ENCODE measurements around the gene KCNQ4.

KCNQ4 gene

DNA sequence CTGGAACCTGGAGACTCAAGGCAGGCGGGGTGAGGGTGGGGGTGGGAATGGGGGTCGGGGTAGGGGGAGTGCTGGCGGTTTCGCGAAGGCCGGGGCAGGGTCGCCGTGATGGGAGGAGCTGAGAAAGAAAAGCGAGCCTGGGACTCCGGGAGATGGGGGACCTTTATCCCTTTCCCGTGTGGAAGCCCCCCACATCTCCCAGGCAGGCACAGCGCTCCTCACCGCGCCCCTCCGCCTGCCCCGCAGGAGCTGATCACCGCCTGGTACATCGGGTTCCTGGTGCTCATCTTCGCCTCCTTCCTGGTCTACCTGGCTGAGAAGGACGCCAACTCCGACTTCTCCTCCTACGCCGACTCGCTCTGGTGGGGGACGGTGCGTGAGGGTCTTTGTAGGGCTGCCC is 35.5 kb downstream of the KCNQ4 start:
- H3K27ac ChIP-seq, result no peak overlapping the region
- TF ChIP-seq, protein P1, sequence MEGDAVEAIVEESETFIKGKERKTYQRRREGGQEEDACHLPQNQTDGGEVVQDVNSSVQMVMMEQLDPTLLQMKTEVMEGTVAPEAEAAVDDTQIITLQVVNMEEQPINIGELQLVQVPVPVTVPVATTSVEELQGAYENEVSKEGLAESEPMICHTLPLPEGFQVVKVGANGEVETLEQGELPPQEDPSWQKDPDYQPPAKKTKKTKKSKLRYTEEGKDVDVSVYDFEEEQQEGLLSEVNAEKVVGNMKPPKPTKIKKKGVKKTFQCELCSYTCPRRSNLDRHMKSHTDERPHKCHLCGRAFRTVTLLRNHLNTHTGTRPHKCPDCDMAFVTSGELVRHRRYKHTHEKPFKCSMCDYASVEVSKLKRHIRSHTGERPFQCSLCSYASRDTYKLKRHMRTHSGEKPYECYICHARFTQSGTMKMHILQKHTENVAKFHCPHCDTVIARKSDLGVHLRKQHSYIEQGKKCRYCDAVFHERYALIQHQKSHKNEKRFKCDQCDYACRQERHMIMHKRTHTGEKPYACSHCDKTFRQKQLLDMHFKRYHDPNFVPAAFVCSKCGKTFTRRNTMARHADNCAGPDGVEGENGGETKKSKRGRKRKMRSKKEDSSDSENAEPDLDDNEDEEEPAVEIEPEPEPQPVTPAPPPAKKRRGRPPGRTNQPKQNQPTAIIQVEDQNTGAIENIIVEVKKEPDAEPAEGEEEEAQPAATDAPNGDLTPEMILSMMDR (conservative IDR thresholded peaks at IDR 0.05), result no peak

DNA sequence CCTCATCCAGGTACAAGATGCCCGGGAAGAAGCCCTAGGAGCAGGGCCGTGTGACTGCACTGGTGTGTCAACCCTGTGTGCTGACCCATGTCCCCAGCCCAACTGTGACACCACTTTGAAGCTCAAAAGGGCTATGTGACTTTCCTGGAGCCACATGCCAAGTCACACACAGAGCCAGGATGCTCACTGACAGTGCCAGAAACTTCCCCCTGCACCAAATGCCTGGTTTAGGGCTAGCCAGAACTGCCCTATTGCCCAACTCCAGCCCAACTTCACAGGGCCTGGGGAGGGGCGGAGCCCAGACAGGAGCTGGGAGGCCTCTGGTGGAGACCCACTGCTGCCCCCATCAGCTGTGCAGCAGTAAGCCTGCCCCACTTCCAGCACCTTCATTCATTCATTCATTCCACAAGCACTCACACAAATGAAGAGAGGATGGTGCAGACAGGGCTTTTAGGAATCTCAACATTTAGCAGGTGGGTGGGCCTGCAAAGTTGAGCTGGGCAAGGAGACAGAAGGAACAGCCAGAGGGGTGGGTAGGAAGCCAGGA is 36.7 kb downstream of the KCNQ4 start:
- H3K27ac ChIP-seq, result no peak overlapping the region
- TF ChIP-seq, protein P1 (conservative IDR thresholded peaks at IDR 0.05), result no peak

DNA sequence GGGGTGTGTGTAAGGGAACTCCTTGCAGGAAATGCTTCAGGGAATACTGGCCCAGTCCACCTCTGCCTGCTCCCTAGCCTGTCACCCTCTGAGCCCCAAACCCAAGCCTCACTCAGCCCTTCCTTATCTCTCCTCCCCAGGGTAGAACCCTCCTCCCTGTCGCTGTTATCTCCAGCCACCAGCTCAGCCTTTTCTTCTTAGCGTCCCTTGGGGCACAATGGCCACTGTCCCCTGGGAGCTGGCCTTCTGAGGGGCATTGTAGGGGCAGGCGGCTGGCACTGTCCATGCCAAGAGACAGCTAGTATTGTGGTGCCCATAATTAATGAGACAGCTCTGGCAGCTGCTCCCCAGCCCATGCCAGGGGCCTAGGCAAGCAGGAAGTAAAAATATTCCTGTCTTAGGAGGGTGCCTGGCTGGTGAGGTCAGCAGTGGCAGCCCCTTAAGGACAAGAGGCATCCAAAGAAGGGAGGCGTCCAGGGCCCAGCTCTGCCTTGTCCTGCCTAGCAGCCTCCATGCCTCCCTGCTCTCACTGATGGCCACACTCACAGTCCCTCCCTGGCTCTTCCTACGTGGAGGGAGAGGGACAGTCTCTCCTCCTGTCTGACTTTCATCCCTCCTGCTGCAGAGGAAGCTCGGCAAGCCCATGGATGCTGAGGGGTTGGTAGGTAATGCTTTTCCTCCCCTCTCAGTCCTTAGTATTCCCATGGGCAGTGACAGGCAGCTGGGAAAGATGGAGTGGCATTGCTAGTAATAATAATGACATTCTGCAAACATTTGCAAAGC is 37.5 kb downstream of the KCNQ4 start:
- TF ChIP-seq, protein P1 (conservative IDR thresholded peaks at IDR 0.05), result no peak
- H3K27ac ChIP-seq, result no peak overlapping the region

- H3K27ac ChIP-seq, result no peak overlapping the region
Measured at GRCh38 chr1:40822890-40823289, 39.3 kb downstream of the KCNQ4 start.

DNA sequence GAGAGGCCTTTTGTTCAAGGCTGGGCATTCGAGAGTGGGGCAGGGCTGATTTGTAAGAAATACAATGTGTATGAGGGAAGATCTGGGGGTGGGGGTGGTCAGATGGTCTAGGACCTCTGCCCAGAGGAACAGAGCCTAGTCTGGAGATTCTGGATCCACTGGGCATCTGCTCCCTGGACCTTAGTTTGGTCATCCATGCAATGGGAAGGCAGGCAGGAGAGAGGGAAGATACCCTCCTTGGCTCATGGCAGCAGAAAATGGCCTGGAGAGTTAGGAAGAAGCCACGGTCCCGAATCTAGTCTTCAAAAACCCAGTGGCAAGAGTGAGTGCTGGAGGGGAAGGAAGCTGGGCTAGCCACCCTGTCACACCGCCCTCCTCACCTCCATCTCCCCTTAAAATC is 39.8 kb downstream of the KCNQ4 start:
- TF ChIP-seq, protein P1 (conservative IDR thresholded peaks at IDR 0.05), result no peak
- H3K27ac ChIP-seq, result no peak overlapping the region

More at GRCh38 chr1:40822890-40823289, 39.3 kb downstream of the KCNQ4 start:
- TF ChIP-seq, protein P1 (conservative IDR thresholded peaks at IDR 0.05), result no peak

DNA sequence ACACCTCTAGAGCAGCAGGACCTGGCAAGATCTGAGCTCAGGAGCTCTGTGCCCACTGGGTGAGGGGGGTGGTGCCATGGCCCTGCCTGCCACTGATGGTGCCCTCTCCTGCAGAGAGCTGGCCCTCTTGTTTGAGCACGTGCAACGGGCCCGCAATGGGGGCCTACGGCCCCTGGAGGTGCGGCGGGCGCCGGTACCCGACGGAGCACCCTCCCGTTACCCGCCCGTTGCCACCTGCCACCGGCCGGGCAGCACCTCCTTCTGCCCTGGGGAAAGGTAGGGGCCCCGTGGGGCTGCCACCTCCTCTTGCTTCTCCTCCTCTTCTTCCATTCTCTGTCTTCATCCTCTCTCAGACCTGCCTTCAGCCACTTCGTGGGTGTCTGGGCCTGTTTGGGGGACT is 40.4 kb downstream of the KCNQ4 start:
- TF ChIP-seq, protein P1 (conservative IDR thresholded peaks at IDR 0.05), result no peak
- H3K27ac ChIP-seq, result no peak overlapping the region

DNA sequence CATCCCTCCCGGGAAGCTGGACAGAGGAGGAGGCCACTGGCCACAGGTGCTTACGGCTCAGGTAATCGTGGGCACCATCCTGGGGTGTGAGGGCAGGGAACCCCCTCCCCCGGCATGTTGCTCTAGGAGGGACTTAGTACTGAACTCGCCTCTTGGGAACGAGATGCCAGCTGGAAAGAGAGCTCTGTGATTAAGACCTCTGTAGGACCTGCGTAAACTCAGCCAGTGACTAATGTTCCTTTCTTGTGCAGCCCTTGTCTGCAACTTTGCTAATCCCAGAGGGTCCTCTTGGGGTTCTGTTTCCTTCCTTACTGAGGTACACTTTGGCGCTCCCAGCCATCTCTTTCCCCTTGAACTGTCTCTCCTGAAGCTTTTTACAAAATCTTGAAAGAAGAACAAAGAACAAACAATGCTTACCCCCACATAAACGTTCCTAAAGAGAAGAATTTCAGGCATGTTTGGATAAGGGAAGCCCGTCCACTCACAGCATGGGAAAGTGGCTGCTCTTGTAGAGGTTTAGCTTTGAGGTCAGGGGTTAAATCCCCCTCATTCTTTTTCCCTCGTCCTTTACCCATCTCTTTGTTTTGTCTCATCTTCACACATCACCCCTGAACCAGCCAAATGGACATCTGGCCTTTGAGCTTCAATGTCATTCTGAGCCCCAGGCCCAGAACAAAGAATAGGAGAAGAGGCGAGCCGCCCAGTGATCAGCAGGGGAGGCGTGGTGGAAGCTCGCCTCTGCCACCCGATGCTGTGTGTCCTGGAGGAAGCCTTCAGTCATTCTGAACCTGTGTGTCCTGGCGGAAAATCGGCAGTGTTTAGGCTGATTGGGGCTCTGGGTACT is 41.2 kb downstream of the KCNQ4 start:
- TF ChIP-seq, protein P1 (conservative IDR thresholded peaks at IDR 0.05), result no peak
- H3K27ac ChIP-seq, result no peak overlapping the region

Data from VCaP (cell line).